Renal cortical epithelial cell (primary cell): ENCODE measurements around the gene KLK11. TPM values are rescaled to one million over a fixed set of nuclear protein-coding genes. Genes with fewer than 3 reads are reported as not detected.

Experiments used
- total RNA-seq: library from RNA; depleted of rRNA; stranded (reverse); fragments of >200 nt; gene quantifications from 2 replicates; pipeline ENCODE4 v1.2.3, GENCODE V29; 2014

The KLK11 gene
- total RNA-seq, 1 donor from 2014 or later, result not detected

Other genes starting within 250 kb of the KLK11 start
- gene ACP4, start 236.2 kb downstream of the KLK11 start, total RNA-seq, result not detected in 2 replicates
- not detected in 2 replicates for gene KLK1, start 202.8 kb downstream of the KLK11 start, total RNA-seq
- gene KLK15, start 193.0 kb downstream of the KLK11 start, total RNA-seq, result not detected in 2 replicates
- gene KLK3, start 171.7 kb downstream of the KLK11 start, total RNA-seq, result not detected in 2 replicates
- gene KLK2, start 153.2 kb downstream of the KLK11 start, total RNA-seq, result not detected in 2 replicates
- not detected in 2 replicates for gene KLK4, start 115.2 kb downstream of the KLK11 start, total RNA-seq
- gene KLK5, start 73.6 kb downstream of the KLK11 start, total RNA-seq, result 1.3 and 20.7 TPM in 2 replicates
- gene KLK6, start 57.0 kb downstream of the KLK11 start, total RNA-seq, result 1.0 and 16.8 TPM in 2 replicates
- 0.30 and 10.8 TPM in 2 replicates for gene KLK7, start 42.7 kb downstream of the KLK11 start, total RNA-seq
- 5.4 TPM in 1 of 2 replicates, not detected in the other for gene KLK8, start 25.0 kb downstream of the KLK11 start, total RNA-seq
- gene KLK10, start 6.9 kb downstream of the KLK11 start, total RNA-seq, result 0.60 and 17.4 TPM in 2 replicates
- not detected in 2 replicates for gene KLK12, start 8.4 kb upstream of the KLK11 start, total RNA-seq
- gene KLK13, start 38.5 kb upstream of the KLK11 start, total RNA-seq, result not detected in 2 replicates
- gene KLK14, start 56.3 kb upstream of the KLK11 start, total RNA-seq, result not detected in 2 replicates
- 6.4 and 7.8 TPM in 2 replicates for gene CTU1, start 81.8 kb upstream of the KLK11 start, total RNA-seq
- not detected in 2 replicates for gene SIGLEC9, start 98.3 kb upstream of the KLK11 start, total RNA-seq
- gene SIGLEC7, start 115.7 kb upstream of the KLK11 start, total RNA-seq, result not detected in 2 replicates
- not detected in 2 replicates for gene CD33, start 198.5 kb upstream of the KLK11 start, total RNA-seq
- not detected in 2 replicates for gene SIGLECL1, start 224.5 kb upstream of the KLK11 start, total RNA-seq